Epithelial cell of proximal tubule (primary cell): Measurements from ENCODE around the gene PHC3. TPM values are rescaled to one million over a fixed set of nuclear protein-coding genes. Genes with fewer than 3 reads are reported as not detected.
A peak's percentile ranks its signal among the peaks of the same experiment; 100 is the strongest.

Source experiments
- DNase-seq: peaks from one replicate; pipeline ENCODE4 v3.0.0-alpha.2; 2011; ENCODE audit warnings: low read depth
- H3K4me3 ChIP-seq: 2 replicates; pipeline ENCODE4 v1.5.1; 2011; ENCODE audit warnings: low read depth, mild to moderate bottlenecking, low read length
- total RNA-seq: library from RNA; depleted of rRNA; stranded (reverse); fragments of >200 nt; gene quantifications from 2 replicates; pipeline ENCODE4 v1.2.3, GENCODE V29; 2015
- TF ChIP-seq, protein P1 (sequence below): conservative IDR thresholded peaks from 2 replicates; pipeline ENCODE4 v1.5.1; 2012; ENCODE audit warnings: low read depth, mild to moderate bottlenecking, low read length

PHC3 gene
- total RNA-seq, 1 donor from 2014 or later: 13.0 TPM

DNA sequence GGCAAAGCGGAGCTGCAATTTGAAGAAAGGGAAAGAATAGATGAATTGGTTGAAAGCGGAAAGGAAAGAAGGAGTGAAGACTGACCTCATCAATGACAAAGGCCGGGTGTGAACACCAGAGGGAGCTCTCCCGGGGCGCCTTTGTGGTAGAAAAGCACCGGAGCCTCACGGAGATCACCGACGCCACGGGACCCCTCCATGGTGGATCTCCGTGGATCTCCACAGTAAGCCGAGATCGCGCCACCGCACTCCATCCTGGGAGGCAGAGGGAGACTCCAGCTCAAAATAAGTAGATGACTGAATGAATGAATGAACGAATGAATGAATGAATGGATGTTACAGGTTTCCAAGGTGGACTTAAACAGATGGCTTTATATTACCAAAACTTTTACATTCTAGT, 118.8 kb downstream of the PHC3 start:
- TF ChIP-seq, protein P1, sequence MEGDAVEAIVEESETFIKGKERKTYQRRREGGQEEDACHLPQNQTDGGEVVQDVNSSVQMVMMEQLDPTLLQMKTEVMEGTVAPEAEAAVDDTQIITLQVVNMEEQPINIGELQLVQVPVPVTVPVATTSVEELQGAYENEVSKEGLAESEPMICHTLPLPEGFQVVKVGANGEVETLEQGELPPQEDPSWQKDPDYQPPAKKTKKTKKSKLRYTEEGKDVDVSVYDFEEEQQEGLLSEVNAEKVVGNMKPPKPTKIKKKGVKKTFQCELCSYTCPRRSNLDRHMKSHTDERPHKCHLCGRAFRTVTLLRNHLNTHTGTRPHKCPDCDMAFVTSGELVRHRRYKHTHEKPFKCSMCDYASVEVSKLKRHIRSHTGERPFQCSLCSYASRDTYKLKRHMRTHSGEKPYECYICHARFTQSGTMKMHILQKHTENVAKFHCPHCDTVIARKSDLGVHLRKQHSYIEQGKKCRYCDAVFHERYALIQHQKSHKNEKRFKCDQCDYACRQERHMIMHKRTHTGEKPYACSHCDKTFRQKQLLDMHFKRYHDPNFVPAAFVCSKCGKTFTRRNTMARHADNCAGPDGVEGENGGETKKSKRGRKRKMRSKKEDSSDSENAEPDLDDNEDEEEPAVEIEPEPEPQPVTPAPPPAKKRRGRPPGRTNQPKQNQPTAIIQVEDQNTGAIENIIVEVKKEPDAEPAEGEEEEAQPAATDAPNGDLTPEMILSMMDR: peak; percentile 20
- no peak overlapping the region for H3K4me3 ChIP-seq
- no peak for DNase-seq

DNA sequence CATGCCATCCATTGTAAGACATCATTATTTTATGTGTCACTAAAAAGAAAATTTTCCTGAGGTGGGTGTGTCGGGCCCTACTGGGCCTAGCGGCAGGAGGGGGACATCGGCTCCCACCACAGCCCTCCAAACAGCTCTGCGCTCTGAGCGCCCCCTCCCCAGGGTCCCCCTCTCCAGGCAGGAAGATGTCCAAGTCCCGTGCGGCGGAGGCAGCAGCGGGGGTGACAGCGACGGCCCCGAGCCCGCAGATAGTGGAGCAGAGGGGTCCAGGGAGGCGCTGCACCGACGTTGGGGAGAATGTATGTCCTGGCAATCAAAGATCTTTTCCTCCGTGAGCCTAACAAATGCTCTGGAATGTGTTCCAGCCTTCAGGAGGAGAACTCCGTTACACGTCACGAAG, 119.5 kb downstream of the PHC3 start:
- TF ChIP-seq, protein P1: no peak
- DNase-seq: no peak
- no peak overlapping the region for H3K4me3 ChIP-seq

DNA sequence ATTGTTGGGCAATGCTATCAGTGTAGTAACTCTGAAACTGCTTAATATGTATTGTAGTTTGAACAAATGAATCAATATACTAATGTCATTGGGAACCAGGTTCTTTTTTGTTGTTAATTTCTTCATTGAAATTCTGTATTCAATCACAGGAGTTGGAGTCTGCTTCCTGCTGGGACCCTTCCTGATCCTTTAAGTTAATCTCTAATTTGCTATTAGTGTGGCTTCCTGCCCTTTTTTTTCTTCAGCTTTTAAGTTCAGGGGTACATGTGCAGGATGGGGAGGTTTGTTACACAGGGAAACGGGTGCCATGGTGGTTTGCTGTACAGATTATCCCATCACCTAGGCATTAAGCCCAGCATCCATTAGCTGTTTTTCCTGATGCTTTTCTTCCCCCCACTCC, 122.1 kb downstream of the PHC3 start:
- no peak overlapping the region for H3K4me3 ChIP-seq
- no peak for DNase-seq
- TF ChIP-seq, protein P1: no peak

DNA sequence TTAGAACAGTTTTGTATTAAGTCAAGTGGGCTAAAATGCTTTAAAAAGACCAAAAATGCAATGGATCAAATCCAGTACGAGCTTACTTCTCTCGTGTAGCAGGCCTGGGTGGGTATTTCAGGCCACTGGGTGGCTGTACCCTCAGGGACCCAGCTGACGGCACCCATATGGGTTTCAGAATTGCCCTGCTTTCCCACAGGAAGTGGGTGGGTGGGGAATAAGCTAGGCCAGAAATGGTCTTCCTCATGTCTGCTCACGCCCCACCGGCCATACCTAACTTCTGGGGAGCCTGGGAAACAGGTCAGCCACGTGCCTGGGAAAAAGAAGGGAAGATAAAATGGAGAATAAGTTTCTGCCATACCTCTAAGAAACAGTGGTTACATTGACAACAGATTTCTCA, 123.4 kb downstream of the PHC3 start:
- H3K4me3 ChIP-seq: no peak overlapping the region
- no peak for DNase-seq
- TF ChIP-seq, protein P1: no peak

DNA sequence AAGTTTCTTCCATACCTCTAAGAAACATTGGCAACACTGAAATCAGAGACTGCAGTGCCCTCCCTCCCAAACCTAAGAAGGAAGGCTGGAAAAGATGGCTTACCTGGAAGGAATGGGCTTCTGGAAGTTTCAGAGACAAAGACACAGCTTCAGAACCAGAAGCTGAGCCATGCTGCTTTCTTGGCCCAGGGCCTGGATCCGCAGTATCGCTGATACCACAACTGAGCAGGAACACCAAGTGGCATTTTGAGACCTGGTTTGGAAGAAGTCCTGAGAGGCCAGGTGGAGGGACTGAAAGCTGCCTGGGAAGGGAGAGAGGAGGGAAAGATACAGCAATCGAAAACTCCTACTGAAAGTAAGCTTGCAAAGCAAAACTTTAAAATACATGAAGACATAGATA, 124.0 kb downstream of the PHC3 start:
- TF ChIP-seq, protein P1: no peak
- DNase-seq: no peak
- no peak overlapping the region for H3K4me3 ChIP-seq

DNA sequence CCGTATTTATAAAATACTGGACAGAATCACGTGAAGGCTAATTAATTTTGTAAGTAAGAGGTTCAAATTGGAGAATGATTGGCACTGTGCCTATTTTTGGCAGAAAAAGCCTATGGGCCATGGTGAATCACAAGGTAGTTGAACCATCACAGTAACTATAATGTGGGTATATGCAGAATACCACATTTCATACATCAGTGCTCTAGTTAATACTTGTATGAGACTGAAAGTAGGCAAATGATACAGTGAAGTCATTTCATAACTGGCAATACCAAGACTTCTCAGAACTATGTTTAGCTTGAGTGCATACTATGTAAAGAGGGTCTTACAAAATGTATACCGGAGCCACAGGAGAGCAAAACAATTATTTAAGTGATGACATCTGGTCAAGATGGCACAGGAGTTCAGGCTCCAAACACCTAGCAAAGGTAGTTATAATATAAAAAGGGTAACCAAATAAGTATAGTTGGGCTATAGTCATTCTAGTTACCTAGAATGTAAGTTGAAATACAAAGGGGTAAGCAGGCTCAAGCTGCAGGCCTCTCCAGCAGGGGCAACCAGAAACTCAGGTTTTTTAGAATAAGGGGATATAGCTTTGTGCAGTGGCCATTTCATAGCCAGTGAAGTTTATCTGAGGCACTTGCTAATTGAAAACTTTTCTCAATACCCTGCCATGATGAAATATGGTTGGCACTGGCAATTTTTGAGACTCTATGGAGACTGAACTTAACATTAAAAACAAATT, 124.7 kb downstream of the PHC3 start:
- TF ChIP-seq, protein P1: no peak
- DNase-seq: no peak
- no peak overlapping the region for H3K4me3 ChIP-seq

DNA sequence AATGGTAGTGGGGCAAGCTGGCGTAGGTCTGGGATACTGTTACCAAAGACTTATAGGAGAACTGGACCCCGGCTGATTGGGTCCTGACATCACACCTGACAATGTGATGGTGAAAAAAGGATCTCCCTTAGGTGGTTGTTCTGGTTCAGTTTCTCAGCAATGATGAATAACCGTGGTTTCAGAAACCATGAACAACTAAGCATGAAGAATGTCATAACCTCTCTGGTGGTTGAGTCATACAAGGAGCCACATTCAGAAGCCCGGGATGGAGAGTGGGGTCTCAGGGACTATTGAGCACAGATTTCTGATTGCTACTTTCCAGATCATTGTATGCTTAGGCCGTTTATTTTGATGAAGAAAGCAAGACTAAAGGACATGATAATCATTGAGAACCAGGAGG, 126.3 kb downstream of the PHC3 start:
- peak; percentile 88 for DNase-seq
- no peak overlapping the region for H3K4me3 ChIP-seq

More for the DNA sequence above, 126.3 kb downstream of the PHC3 start:
- TF ChIP-seq, protein P1: no peak
